H1 (cell line): ENCODE results near the gene JOSD1. TPM values are rescaled to one million over a fixed set of nuclear protein-coding genes. Genes with fewer than 3 reads are reported as not detected.

Source experiments
- CTCF ChIA-PET: fragments of 300-600 bp; sonication (Branson Sonifier 250); formaldehyde crosslinking; loops from one replicate; lab custom pipeline; 2021; ENCODE audit not compliant: partially characterized antibody; lab: Charles Lee
- POLR2A ChIA-PET: fragments of 300-600 bp; sonication (Branson Sonifier 250); formaldehyde crosslinking; loops from one replicate; lab custom pipeline; 2021; ENCODE audit warnings: inconsistent platforms; ENCODE audit not compliant: partially characterized antibody; lab: Charles Lee
- DNase-seq, 2 experiments: peaks; one replicate each; pipeline versions ENCODE4 v3.0.0 to v3.0.0-alpha.2; 2010 to 2022; ENCODE audit warnings: low spot score in 2 of 2, low read depth in 1 of 2, mixed read lengths in 1 of 2
- FAIRE-seq: peaks from 2 replicates; lab custom pipeline; 2011; peaks lifted over from hg19 to GRCh38; lab: Jason Lieb, UNC
- H2AFZ ChIP-seq: 2 replicates; pipeline ENCODE4 v1.8.1; 2012; ENCODE audit warnings: low read length, inconsistent platforms
- H2AK5ac ChIP-seq: 2 replicates; pipeline ENCODE4 v1.6.1; 2013; ENCODE audit warnings: low read depth, low read length
- H2BK120ac ChIP-seq: replicated peaks from 2 replicates; pipeline ENCODE3; 2013; ENCODE audit warnings: low read depth, low read length, inconsistent platforms
- H2BK12ac ChIP-seq: 2 replicates; pipeline ENCODE4 v1.6.1; 2013; ENCODE audit warnings: low read depth, low read length
- H2BK15ac ChIP-seq: 2 replicates; pipeline ENCODE4 v1.6.1; 2013; ENCODE audit warnings: low read length
- H2BK20ac ChIP-seq: 2 replicates; pipeline ENCODE4 v1.6.1; 2013; ENCODE audit warnings: low read length
- H2BK5ac ChIP-seq: 2 replicates; pipeline ENCODE4 v1.6.1; 2013; ENCODE audit warnings: low read depth, low read length
- H3K14ac ChIP-seq: 2 replicates; pipeline ENCODE4 v1.6.1; 2013; ENCODE audit warnings: inconsistent platforms; ENCODE audit not compliant: insufficient read length
- H3K18ac ChIP-seq: 2 replicates; pipeline ENCODE4 v1.6.1; 2013; ENCODE audit warnings: low read length; ENCODE audit errors: extremely low read depth
- H3K23ac ChIP-seq: 2 replicates; pipeline ENCODE4 v1.6.1; 2013; ENCODE audit warnings: inconsistent platforms; ENCODE audit not compliant: insufficient read length
- H3K23me2 ChIP-seq: 2 replicates; pipeline ENCODE4 v1.6.1; 2013; ENCODE audit warnings: low read depth, low read length
- H3K27ac ChIP-seq: 2 replicates; pipeline ENCODE4 v1.6.1; 2011; ENCODE audit warnings: low read depth, low read length, inconsistent platforms
- H3K27me3 ChIP-seq, 4 experiments: replicated peaks in 1 of 4; 1 replicate in 1 of 4; 2 replicates in 3 of 4; pipeline versions ENCODE4 v1.6.1 to v1.8.1; 2011 to 2013; ENCODE audit warnings: low read length in 3 of 4, mild to moderate bottlenecking in 3 of 4, inconsistent platforms in 2 of 4, mixed read lengths in 2 of 4, moderate library complexity in 1 of 4; ENCODE audit not compliant: control insufficient read depth in 3 of 4, insufficient read depth in 3 of 4; ENCODE audit errors: extremely low read depth in 1 of 4
- H3K36me3 ChIP-seq, 4 experiments: 2 replicates each; pipeline versions ENCODE4 v1.6.1 to v1.8.1; 2011 to 2013; ENCODE audit warnings: mild to moderate bottlenecking in 4 of 4, low read length in 3 of 4, moderate library complexity in 2 of 4, control low read depth in 1 of 4, inconsistent platforms in 1 of 4; ENCODE audit not compliant: insufficient read depth in 4 of 4, control insufficient read depth in 2 of 4
- H3K4ac ChIP-seq: replicated peaks from 2 replicates; pipeline ENCODE3; 2013; ENCODE audit warnings: low read length, low read depth, mixed read lengths, inconsistent platforms; ENCODE audit not compliant: insufficient read length
- H3K4me1 ChIP-seq, 4 experiments: replicated peaks in 1 of 4; 1 replicate in 1 of 4; 2 replicates in 3 of 4; pipeline versions ENCODE4 v1.6.1 to v1.8.1; 2011 to 2013; ENCODE audit warnings: low read length in 3 of 4, inconsistent platforms in 2 of 4, mixed read lengths in 1 of 4; ENCODE audit not compliant: insufficient read depth in 4 of 4, control insufficient read depth in 3 of 4
- H3K4me2 ChIP-seq, 2 experiments: 2 replicates each; pipeline versions ENCODE4 v1.6.1 to v1.8.1; 2011 to 2013; ENCODE audit warnings: low read depth in 2 of 2, low read length in 2 of 2, control low read depth in 1 of 2, inconsistent platforms in 1 of 2, mild to moderate bottlenecking in 1 of 2; ENCODE audit not compliant: insufficient read depth in 1 of 2
- H3K4me3 ChIP-seq, 4 experiments: fragments of 200-600, 300-600 bp in 1 of 4; sonication (generic), shearing (Covaris generic), sonication (Bioruptor Twin) in 1 of 4; 2 replicates each; pipeline versions ENCODE4 v1.5.1 to v1.8.1; 2011 to 2016; ENCODE audit warnings: low read length in 4 of 4, low read depth in 3 of 4, control low read depth in 2 of 4, inconsistent platforms in 2 of 4, mild to moderate bottlenecking in 2 of 4, mixed read lengths in 1 of 4, moderate library complexity in 1 of 4; ENCODE audit not compliant: insufficient read depth in 2 of 4; ENCODE audit errors: extremely low read depth in 1 of 4
- H3K56ac ChIP-seq: replicated peaks from 2 replicates; pipeline ENCODE3; 2013; ENCODE audit warnings: low read depth, mild to moderate bottlenecking, mixed read lengths, low read length, inconsistent platforms; ENCODE audit not compliant: insufficient read length
- H3K79me1 ChIP-seq: 2 replicates; pipeline ENCODE4 v1.6.1; 2013; ENCODE audit warnings: low read depth, low read length, control low read depth
- H3K79me2 ChIP-seq, 2 experiments: 2 replicates each; pipeline versions ENCODE4 v1.6.1 to v1.8.1; 2012 to 2013; ENCODE audit warnings: low read length in 2 of 2, mild to moderate bottlenecking in 2 of 2, inconsistent platforms in 1 of 2; ENCODE audit not compliant: insufficient read depth in 2 of 2, control insufficient read depth in 1 of 2
- H3K9ac ChIP-seq, 4 experiments: replicated peaks in 1 of 4; 1 replicate in 1 of 4; 2 replicates in 3 of 4; pipeline versions ENCODE4 v1.6.1 to v1.8.1; 2011 to 2013; ENCODE audit warnings: low read depth in 3 of 4, low read length in 3 of 4, control low read depth in 2 of 4, mild to moderate bottlenecking in 2 of 4, moderate library complexity in 2 of 4, inconsistent platforms in 1 of 4; ENCODE audit errors: extremely low read depth in 1 of 4
- H3K9me3 ChIP-seq, 2 experiments: 2 replicates each; pipeline versions ENCODE4 v1.6.1 to v1.8.1; 2012 to 2013; ENCODE audit warnings: mild to moderate bottlenecking in 2 of 2, moderate library complexity in 2 of 2, control low read depth in 1 of 2, inconsistent platforms in 1 of 2, low read depth in 1 of 2, low read length in 1 of 2, mixed read lengths in 1 of 2; ENCODE audit not compliant: insufficient read depth in 2 of 2
- H4K20me1 ChIP-seq, 2 experiments: replicated peaks in 1 of 2; 2 replicates each; pipeline versions ENCODE3 to v1.8.1; 2011 to 2013; ENCODE audit warnings: inconsistent platforms in 2 of 2, low read length in 2 of 2, mild to moderate bottlenecking in 1 of 2; ENCODE audit not compliant: insufficient read depth in 2 of 2, control insufficient read depth in 1 of 2
- H4K5ac ChIP-seq: 2 replicates; pipeline ENCODE4 v1.6.1; 2013; ENCODE audit warnings: low read length, low read depth, mixed read lengths, inconsistent platforms; ENCODE audit not compliant: insufficient read length
- H4K8ac ChIP-seq: 2 replicates; pipeline ENCODE4 v1.8.0; 2013; ENCODE audit warnings: mild to moderate bottlenecking, moderate library complexity, low read length, inconsistent platforms; ENCODE audit not compliant: insufficient read depth; ENCODE audit errors: extremely low read depth
- H4K91ac ChIP-seq: replicated peaks from 2 replicates; pipeline ENCODE3; 2013; ENCODE audit warnings: low read length, mixed read lengths, inconsistent platforms; ENCODE audit not compliant: insufficient read length
- CREB1 ChIP-seq: IDR thresholded peaks from 2 replicates; pipeline ENCODE4 v1.6.1; 2012; ENCODE audit warnings: inconsistent platforms
- E2F6 ChIP-seq: IDR thresholded peaks from 2 replicates; pipeline ENCODE4 v1.6.1; 2012; ENCODE audit warnings: inconsistent platforms
- KDM4A ChIP-seq: IDR thresholded peaks from one replicate; pipeline ENCODE4 v1.7.1; 2012; ENCODE audit warnings: low read depth, mild to moderate bottlenecking, moderate library complexity, low read length, inconsistent platforms; ENCODE audit not compliant: severe bottlenecking
- RFX5 ChIP-seq: IDR thresholded peaks from 2 replicates; pipeline ENCODE4 v1.6.1; 2011; ENCODE audit warnings: low read depth, low read length, improper control_type of control experiment, borderline replicate concordance
- SP1 ChIP-seq: IDR thresholded peaks from 2 replicates; pipeline ENCODE4 v1.6.1; 2011; ENCODE audit warnings: low read depth, low read length
- SUZ12 ChIP-seq: fragments of 200-600 bp; sonication (generic); IDR thresholded peaks from 2 replicates; pipeline ENCODE4 v1.6.1; 2012; ENCODE audit warnings: mild to moderate bottlenecking, inconsistent platforms, low read length, moderate library complexity, mixed read lengths
- USF2 ChIP-seq: IDR thresholded peaks from 2 replicates; pipeline ENCODE4 v1.6.1; 2011; ENCODE audit warnings: low read length, improper control_type of control experiment
- WGBS, 2 experiments: shearing (Covaris generic) in 1 of 2; methylation state at CpG; one replicate each; pipeline versions ENCODE4 v1.1.6 to v1.1.7; 2013 to 2015; ENCODE audit warnings: low lambda C conversion rate in 2 of 2, mixed read lengths in 2 of 2, inconsistent platforms in 1 of 2, low coverage in 1 of 2, missing lambda C conversion rate in 1 of 2; ENCODE audit not compliant: insufficient replicate concordance in 2 of 2, insufficient coverage in 1 of 2, insufficient read length in 1 of 2; ENCODE audit errors: extremely low coverage in 1 of 2, missing lambda C conversion rate in 1 of 2; 5-methylcytosine and 5-hydroxymethylcytosine counted together
- polyA plus RNA-seq, 7 experiments: library from polyadenylated mRNA; depleted of rRNA in 3 of 7; stranded (reverse) in 5 of 7; unstranded in 2 of 7; fragments of >200 nt in 5 of 7; fragments of 200-250 nt in 2 of 7; gene quantifications; 1 replicate in 5 of 7; 2 replicates in 1 of 7; 4 replicates in 1 of 7; pipeline versions ENCODE4 v1.2.1 to v1.2.3, GENCODE V29; 2011 to 2013; ENCODE audit warnings: missing spikeins in 2 of 7, mixed read lengths in 2 of 7
- total RNA-seq: library from RNA; stranded (reverse); fragmentation: NEBNext Ultra II Directional; extraction: Animal tissue kit (Norgen Biotek cat#: 25700); gene quantifications from 2 replicates; pipeline ENCODE4 v1.2.1, GENCODE V29; 2021
- TF ChIP-seq, protein P1 (sequence below), 3 experiments: IDR thresholded peaks; 1 replicate in 2 of 3; 2 replicates in 1 of 3; pipeline versions ENCODE4 v1.5.1 to v1.6.1; 2011; ENCODE audit warnings: low read length in 3 of 3, mild to moderate bottlenecking in 3 of 3, inconsistent platforms in 2 of 3, low read depth in 1 of 3, moderate library complexity in 1 of 3; ENCODE audit not compliant: insufficient read depth in 1 of 3; ENCODE audit errors: control extremely low read depth in 1 of 3

JOSD1 gene
- total and polyA plus RNA-seq, 2 of the 8 experiments (the other 6 are each of a cell fraction or from before 2014, with no cell fraction given), result 18.4 to 20.2 TPM

DNA sequence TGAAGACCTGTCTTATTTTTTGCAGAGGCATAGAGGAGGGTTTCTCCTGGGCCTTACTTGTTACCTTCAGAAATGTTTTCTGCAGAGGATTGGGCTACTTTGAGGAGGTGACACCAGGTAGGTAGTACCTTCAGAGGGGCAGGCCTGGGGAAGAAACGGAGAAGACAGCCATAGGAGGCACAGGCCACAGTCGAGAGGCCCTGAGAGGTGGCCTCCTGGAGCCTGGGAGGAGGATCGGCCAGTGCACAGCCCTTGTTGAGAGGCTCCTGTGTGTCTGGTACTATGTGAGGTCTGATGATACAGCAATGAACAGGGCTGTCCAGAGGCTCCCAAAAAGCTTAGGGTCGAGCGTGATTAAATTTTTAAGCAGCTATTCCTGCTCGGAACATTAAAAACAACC is 16.5 kb upstream of the JOSD1 start:
- no peak overlapping the region for H4K8ac ChIP-seq
- no peak for FAIRE-seq
- H3K27me3 ChIP-seq, result no peaks in the 10 kb centered on the region
- no peak overlapping the region for H3K56ac ChIP-seq
- no peak overlapping the region for H3K14ac ChIP-seq
- H3K36me3 ChIP-seq, result peaks cover 4 to 50% (median 21%) of the 10 kb centered on the region in 4 experiments; a peak in 6 of 8 replicates
- peaks cover 2 to 7% (median 6%) of the 10 kb centered on the region in 4 experiments for H3K4me1 ChIP-seq
- no peaks in the 10 kb centered on the region for H3K9me3 ChIP-seq
- H3K18ac ChIP-seq, result no peak overlapping the region
- CTCF ChIA-PET, result interaction anchor here (1.3 to 10.8 kb wide), 2 partner anchors 18 to 108 kb away, joined by 3 to 116 read pairs; no protein-coding TSS in a partner anchor
- no peak overlapping the region for H4K91ac ChIP-seq
- no peak overlapping the region for H3K27ac ChIP-seq
- no peak overlapping the region for H2AFZ ChIP-seq
- H3K23ac ChIP-seq, result no peak overlapping the region
- no peak overlapping the region for H3K4me2 ChIP-seq
- H2BK12ac ChIP-seq, result no peak overlapping the region
- 91% methylated on average over 6 of the region's 6 CpGs; no CpG with 5 or more reads in 1 of the 2 experiments for WGBS, 2 experiments
- no peak overlapping the region for H2BK5ac ChIP-seq
- POLR2A ChIA-PET, result interaction anchor here (1.5 to 5.1 kb wide), 4 partner anchors 11 to 35 kb away, joined by 6 to 39 read pairs (median 7); partner anchors contain the start of genes GTPBP1 and TOMM22
- H3K23me2 ChIP-seq, result no peaks in the 10 kb centered on the region
- no peak overlapping the region for H3K4me3 ChIP-seq
- no peak overlapping the region for H3K9ac ChIP-seq
- H2BK20ac ChIP-seq, result no peak overlapping the region
- no peak overlapping the region for H2AK5ac ChIP-seq
- peaks cover 3 to 37% of the 10 kb centered on the region in 2 experiments for H3K79me2 ChIP-seq
- H2BK120ac ChIP-seq, result no peak overlapping the region
- H2BK15ac ChIP-seq, result no peak overlapping the region
- H3K4ac ChIP-seq, result no peak overlapping the region
- DNase-seq, result no peak
- peaks cover 3 to 24% of the 10 kb centered on the region in 2 experiments for H4K20me1 ChIP-seq
- peaks cover 20% of the 10 kb centered on the region for H3K79me1 ChIP-seq
- no peak overlapping the region for H4K5ac ChIP-seq
- TF ChIP-seq CREB1 (no peak), E2F6 (no peak), SUZ12 (no peak), RFX5 (no peak), KDM4A (no peak), USF2 (no peak), SP1 (no peak)
- TF ChIP-seq, protein P1, sequence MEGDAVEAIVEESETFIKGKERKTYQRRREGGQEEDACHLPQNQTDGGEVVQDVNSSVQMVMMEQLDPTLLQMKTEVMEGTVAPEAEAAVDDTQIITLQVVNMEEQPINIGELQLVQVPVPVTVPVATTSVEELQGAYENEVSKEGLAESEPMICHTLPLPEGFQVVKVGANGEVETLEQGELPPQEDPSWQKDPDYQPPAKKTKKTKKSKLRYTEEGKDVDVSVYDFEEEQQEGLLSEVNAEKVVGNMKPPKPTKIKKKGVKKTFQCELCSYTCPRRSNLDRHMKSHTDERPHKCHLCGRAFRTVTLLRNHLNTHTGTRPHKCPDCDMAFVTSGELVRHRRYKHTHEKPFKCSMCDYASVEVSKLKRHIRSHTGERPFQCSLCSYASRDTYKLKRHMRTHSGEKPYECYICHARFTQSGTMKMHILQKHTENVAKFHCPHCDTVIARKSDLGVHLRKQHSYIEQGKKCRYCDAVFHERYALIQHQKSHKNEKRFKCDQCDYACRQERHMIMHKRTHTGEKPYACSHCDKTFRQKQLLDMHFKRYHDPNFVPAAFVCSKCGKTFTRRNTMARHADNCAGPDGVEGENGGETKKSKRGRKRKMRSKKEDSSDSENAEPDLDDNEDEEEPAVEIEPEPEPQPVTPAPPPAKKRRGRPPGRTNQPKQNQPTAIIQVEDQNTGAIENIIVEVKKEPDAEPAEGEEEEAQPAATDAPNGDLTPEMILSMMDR (IDR thresholded peaks at IDR 0.05; ENCODE audit: control extremely low read depth in 1 of 3, insufficient read depth in 1 of 3, low read depth in 1 of 3, low read length in 3 of 3), result no peak
